ENCODE results near the gene COL11A2. TPM values are rescaled to one million over a fixed set of nuclear protein-coding genes. Genes with fewer than 3 reads are reported as not detected.

Gene COL11A2
- total and polyA plus RNA-seq, 2 of the 13 experiments (the other 11 are each of a cell fraction or from before 2014, with no cell fraction given), result 0.55 TPM

DNA sequence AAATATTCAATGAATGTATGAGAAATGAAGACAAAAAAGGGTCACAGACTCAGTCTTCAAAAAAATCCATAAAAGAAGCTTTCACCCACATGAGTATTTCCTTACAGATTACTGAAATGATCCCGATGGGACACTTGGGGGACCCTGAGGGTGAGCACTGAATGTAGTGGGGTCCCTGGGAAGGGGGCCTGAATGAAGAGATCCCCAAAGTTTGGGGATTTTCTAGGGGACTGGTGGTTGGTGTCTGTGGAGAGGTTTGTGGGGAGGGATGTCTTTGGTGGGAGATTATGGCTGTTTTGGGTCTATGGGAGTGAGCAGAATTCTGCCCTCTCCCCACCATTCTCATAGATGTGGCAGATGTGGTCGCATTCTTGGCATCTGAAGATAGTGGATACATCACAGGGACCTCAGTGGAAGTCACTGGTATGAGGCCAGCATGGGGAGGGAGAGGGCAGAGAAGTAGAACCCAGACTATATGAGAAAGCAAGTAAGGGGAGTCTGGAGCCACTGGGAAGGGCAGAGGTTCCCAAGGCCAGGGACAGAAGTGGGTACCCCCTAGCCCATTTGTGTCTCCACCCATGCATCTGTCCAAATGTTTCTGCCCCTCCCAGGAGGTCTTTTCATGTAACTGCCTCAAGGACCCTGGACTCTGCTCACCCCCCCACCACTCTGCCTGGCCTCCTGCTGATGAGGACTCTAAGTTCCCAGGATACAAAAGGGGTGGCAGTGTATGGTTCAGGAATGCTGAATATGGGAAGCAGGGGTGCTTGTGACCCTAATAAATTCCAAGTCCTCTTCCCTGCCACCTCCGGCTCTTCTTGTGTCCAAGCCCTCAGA is 14.0 kb upstream of the COL11A2 start (continued):
- TF ChIP-seq, protein P1, sequence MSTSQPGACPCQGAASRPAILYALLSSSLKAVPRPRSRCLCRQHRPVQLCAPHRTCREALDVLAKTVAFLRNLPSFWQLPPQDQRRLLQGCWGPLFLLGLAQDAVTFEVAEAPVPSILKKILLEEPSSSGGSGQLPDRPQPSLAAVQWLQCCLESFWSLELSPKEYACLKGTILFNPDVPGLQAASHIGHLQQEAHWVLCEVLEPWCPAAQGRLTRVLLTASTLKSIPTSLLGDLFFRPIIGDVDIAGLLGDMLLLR (CRISPR knock-in tag; IDR thresholded peaks at IDR 0.05), result no peak
- no peak for TF ChIP-seq MTF1 (CRISPR knock-in tag; IDR thresholded peaks at IDR 0.05)
- no peak for TF ChIP-seq MED8 (CRISPR knock-in tag; IDR thresholded peaks at IDR 0.05; ENCODE audit: insufficient replicate concordance)
- peak; percentile 37 for TF ChIP-seq TEAD3 (CRISPR knock-in tag; optimal IDR thresholded peaks at IDR 0.05; ENCODE audit: borderline replicate concordance)
- no peak for TF ChIP-seq ZNF44 (CRISPR knock-in tag; IDR thresholded peaks at IDR 0.05)
- no peak for TF ChIP-seq NFIB (CRISPR knock-in tag; IDR thresholded peaks at IDR 0.05; ENCODE audit: borderline replicate concordance)
- no peak for TF ChIP-seq ZBTB21 (CRISPR knock-in tag; IDR thresholded peaks at IDR 0.05)
- 0 out of 2 replicates have a peak, but pooled peaks have one; percentile 26 for TF ChIP-seq SSRP1 (CRISPR knock-in tag; IDR thresholded peaks at IDR 0.05)
- TF ChIP-seq CHCHD3 (CRISPR knock-in tag; IDR thresholded peaks at IDR 0.05), result no peak
- no peak for TF ChIP-seq SP2 (CRISPR knock-in tag; IDR thresholded peaks at IDR 0.05)
- TF ChIP-seq ZBTB7A (CRISPR knock-in tag; IDR thresholded peaks at IDR 0.05), result no peak
